GM19468 (cell line): ENCODE results near the gene SMS.

Source experiments
- ATAC-seq: cut with Tn5 transposase; IDR thresholded peaks from one replicate; pipeline ENCODE4 v1.9.1; 2021; ENCODE audit warnings: mild to moderate bottlenecking, moderate library complexity, moderate number of reproducible peaks; ENCODE audit not compliant: unreplicated experiment; ENCODE audit errors: extremely low read depth

SMS gene

DNA sequence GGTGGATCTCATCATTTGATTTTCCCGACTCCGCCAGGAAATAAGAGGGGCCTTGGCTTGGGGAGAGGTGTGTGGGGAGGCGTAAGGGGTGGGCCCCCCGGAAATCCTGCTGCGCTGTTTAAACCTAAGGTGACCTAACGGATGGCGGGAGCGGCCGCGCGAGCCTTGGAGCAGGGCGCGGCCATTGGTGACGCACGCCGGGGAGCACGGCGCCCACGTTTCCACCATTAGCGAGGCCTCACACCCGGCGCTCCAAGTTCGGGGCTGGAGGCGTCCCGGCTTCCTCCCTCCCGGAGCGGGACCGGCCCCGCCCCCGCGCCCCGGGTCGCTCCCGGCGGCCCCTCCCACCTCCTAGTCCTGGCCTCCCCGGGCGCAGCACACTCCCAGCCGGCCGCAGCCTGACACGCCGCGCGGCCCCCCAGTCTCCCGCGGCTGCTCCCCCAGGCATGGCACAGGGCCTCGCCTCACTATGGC lies at the start of gene SMS:
Gene SMS (plus strand): TSS at position 354 of the 474 bp plus-strand sequence. CDS start 116 bp downstream, at position 470.
- ATAC-seq, result peak; percentile 29

DNA sequence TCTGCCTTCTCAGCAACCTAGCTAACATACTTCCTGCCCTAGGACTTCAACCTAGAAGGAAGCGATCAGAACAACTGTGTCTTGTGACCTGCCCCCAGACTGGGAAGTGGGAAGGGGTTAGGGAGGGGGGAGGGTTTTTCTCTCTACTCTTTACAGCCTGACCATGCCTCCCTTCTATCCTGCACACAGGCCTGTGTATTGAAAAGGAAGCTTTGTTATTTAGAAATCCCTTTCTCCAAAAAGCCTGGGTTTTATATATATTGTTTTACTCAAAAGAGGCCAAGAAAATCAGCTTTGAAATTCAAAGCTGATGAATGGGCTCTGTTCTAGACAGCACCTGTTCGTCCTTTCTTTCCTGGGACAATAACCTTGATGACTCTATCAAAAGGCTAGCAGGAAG lies 35.2 kb upstream of the SMS start:
- ATAC-seq, result no peak

- ATAC-seq, result no peak
These were observed 34.6 kb upstream of the SMS start for GRCh38 chrX:21905953-21906352.

- no peak for ATAC-seq
These were observed 33.2 kb upstream of the SMS start for GRCh38 chrX:21907260-21907659.

GRCh38 chrX:21911481-21911880 lies 29.0 kb upstream of the SMS start:
- ATAC-seq, result no peak

DNA sequence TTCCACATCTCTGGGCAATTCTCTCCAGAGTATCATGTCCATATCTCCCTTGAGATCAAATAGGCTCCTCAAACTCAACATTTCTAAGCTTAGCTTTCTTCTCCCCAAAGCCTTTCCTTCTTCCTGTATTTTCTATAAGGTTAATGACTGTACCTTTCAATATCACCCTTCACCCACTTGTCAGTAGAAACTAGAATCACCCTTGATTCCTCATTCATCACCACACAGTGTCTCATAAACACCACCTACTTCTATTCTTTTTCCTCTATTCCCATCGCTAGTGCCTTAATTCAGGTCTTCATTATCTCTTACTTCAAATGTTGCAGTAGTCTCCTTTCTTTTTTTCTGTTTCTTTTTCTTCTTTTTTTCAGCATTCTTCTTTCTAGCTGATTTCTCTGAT lies 28.3 kb upstream of the SMS start:
- ATAC-seq, result no peak

DNA sequence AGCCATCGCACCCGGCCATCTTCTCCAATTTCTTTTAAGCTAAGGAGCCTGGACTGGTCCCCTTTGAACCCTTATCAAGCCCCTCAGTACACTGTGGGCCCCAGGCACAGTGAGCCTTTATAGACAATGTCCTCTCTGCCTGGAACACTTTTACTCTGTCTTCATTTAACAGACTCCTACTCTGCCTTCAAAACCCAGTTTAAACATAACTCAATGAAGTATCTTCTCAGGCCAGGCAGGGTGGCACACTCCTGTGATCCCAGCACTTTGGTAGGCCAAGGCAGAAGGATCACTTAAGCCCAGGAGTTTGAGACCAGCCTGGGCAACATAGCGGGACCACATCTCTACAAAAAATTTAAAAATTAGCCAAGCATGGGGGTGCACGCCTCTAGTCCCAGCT lies 27.5 kb upstream of the SMS start:
- no peak for ATAC-seq

- no peak for ATAC-seq
These were observed 14.4 kb upstream of the SMS start for GRCh38 chrX:21926116-21926515.

GRCh38 chrX:21926527-21927278 lies 13.8 kb upstream of the SMS start:
- no peak for ATAC-seq

DNA sequence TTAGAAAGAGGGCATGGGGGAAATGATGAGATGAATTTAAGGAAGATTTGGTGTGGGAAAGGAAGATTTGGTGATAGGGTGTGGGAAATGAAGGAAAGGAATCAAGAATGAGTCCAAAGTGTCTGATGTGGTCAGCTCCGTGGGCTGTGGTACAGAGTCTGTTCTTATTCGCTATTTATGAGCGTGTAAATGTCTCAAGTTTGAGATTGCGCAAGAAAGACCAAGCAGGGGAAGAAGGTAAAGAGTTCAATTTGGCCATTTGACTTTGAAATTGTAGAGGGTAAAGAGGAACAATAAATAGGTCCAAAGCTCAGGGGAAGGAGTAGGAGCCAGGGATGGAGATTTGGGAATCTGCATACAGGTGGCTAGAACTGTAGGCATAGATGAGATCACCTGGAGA lies 11.3 kb upstream of the SMS start:
- ATAC-seq, result no peak

- no peak for ATAC-seq
These were observed 9.5 kb upstream of the SMS start for GRCh38 chrX:21930986-21931385.

GRCh38 chrX:21932292-21933002 lies 8.1 kb upstream of the SMS start:
- no peak for ATAC-seq

GRCh38 chrX:21933077-21933476 lies 7.4 kb upstream of the SMS start:
- ATAC-seq, result no peak

- ATAC-seq, result no peak
These were observed 6.1 kb upstream of the SMS start for GRCh38 chrX:21934414-21934813.

DNA sequence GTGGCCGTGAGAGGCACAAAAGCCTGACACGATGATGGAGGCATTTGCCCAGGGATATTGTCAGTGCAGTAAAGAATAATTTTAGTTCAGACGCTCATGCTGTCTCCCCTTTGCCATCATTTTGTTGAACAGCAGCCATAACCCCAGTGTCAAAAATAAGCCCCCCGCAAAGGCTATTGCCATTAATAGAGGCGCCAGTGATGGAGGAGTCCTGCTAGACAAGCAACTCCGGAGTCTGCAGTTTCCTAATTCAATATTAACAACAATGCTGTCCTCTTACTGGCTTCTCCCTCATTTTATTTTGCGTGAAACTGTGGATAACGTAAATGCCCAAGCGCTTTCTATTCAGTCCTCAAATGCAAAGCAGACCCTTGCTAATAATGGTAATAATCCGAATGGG lies 603 bp upstream of the SMS start:
- no peak for ATAC-seq

DNA sequence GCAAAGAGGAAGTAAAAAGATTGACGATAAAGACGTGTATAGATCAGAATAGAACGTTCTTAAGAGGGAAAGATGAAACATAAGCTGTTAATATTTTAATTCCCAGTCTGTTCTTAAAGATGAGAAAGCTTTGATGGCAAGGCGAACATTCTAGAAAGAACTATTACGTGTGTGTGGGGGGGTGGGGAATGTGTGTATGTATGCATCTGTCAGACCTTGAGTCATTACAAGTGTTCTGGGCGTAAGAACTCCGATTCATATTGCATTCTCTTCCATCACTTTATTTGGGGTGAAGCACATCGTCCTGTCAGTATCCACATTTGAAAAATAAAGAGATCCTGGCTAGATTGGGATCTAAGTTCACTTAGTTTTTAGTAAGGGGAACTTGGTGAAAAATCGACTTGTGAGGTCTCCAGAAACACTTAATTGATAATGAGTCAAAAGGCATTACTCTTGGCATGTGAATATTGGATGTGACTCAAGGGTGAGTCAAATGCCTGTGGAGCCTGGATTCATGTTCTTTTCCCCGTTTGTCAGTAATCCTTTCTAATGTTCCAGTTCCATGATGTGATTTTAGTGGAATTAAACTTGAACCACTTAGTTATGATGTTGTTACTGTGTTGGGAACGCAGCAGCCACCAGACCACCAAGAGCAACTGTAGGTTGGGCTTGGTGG lies 3.1 kb downstream of the SMS start:
- ATAC-seq, result no peak

DNA sequence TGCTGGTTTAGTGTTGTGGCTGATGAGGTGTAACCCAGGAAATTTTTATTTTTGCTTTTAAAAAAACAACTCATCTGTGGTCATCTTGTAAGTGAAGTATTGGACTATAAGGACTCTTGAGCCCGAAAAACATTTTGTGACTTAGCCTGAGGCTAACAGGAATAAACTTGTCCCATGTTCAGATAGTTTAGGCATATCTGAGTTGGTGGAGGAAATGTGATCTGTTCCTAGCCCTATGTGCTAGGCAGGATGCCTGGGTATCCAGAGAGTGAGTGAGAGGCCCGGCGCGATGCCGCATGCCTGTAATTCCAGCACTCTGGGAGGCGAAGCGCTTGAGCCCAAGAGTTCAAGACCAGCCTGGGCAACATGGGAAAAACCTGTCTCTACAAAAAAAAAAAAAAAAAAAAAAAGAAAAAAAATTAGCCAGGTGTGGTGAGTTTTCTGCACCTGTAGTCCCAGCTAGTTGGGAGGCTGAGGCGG lies 3.7 kb downstream of the SMS start:
- ATAC-seq, result no peak

DNA sequence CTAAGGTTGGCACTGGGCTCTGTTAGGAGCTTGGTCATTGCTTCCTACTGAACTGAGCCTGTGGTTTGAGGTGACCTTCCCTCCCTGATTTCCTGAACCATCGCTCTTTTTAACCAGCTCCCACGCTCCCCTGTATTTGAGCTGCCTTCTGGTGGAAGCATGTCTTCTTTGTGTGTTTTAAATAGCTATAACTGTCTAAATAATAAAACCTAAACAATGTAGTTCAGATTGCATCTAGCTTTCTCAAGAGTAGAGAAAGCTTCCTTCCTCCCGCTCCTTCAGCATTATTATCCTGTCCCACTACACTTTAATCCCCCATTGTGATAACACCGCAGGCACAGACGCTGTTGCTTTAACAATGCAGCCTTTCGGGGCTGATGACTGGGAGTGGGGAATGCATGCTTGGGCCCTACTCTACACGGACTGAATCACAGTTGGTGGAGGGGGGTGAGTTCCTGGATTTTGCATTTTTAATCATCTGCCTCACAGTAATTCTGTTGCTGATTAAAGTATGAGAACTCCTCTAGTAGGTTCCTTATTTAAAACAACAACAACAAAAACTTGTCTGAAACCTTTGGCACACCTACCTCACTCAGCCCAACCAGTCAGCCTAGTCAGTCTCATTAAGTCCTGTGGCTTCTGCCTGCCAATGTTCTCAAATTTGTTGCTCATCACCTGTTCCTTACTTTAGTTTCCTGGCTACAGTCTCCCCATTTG lies 6.6 kb downstream of the SMS start:
- ATAC-seq, result no peak

GRCh38 chrX:21947671-21948070 lies 7.2 kb downstream of the SMS start:
- ATAC-seq, result no peak

- no peak for ATAC-seq
These were observed 8.5 kb downstream of the SMS start for GRCh38 chrX:21948897-21949578.
